Activated T-cell treated with anti-CD3 and anti-CD28 coated beads, Interleukin-2, amount 50 U/mL, for 48 hours (primary cell): ENCODE data around the gene SMIM1.
"Not testable (repeated sequence)": the region's sequence is repeated elsewhere in the genome, so short reads cannot be mapped to it uniquely, and the experiment has no call there.

Experiments used
- DNase-seq, 2 experiments: peaks; one replicate each; pipeline ENCODE4 v3.0.0-alpha.2; 2020

SMIM1 gene

DNA sequence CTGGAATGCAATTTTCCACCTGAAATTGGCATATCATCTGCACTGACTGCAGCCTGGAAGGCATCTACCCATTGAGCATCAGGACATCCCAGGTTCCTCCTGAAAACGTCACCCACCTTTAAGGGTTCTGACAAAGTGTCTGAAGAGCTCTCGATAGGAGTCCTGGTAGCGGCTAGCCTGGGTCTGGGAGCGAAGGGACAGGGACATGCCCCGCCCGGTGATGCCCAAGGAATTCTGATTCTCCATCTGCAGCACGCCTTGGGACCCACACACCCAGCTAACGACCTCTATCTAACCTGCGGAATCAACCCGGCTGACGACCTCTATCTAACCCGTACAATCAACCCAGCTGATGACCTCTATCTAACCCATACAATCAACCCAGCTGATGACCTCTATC, 33.6 kb upstream of the SMIM1 start:
- no peak for DNase-seq

DNA sequence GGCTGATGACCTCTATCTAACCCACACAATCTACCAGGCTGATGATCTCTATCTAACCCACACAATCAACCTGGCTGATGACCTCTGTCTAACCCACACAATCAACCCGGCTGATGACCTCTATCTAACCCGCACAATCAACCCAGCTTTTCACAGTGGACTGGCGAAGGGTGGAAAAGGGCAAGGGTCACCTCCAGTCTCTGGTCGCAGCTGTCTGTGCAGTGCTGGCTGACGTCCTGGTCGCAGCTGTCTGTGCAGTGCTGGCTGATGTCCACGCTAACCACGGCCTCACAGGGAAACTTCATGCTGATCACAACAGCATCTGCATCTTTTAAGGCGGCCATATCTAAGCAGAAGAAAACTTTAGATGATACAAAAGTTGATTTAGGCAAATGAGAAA, 32.5 kb upstream of the SMIM1 start:
- no peak for DNase-seq

DNA sequence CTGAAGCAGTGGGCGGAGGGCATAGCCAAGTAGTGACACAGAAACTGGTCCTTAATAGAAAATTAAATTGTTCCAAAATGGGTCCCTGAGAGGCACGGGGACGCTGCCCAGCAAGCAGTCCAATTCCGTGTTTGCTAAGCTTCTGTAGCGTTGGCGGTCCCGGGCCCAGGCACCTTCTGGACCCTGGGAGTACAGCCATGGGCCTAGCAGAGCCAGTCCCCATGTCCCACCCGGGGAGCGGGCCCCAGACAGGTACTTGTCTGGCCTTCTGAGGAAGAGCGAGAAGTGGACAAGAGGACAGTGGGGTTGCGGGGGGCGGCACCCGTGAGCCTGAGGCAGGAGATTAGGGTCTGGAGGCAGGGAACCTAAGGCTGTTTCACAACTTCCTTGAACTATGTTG, 31.8 kb upstream of the SMIM1 start:
- no peak for DNase-seq

- no peak for DNase-seq
These were observed 30.7 kb upstream of the SMIM1 start for GRCh38 chr1:3741566-3742438.

DNA sequence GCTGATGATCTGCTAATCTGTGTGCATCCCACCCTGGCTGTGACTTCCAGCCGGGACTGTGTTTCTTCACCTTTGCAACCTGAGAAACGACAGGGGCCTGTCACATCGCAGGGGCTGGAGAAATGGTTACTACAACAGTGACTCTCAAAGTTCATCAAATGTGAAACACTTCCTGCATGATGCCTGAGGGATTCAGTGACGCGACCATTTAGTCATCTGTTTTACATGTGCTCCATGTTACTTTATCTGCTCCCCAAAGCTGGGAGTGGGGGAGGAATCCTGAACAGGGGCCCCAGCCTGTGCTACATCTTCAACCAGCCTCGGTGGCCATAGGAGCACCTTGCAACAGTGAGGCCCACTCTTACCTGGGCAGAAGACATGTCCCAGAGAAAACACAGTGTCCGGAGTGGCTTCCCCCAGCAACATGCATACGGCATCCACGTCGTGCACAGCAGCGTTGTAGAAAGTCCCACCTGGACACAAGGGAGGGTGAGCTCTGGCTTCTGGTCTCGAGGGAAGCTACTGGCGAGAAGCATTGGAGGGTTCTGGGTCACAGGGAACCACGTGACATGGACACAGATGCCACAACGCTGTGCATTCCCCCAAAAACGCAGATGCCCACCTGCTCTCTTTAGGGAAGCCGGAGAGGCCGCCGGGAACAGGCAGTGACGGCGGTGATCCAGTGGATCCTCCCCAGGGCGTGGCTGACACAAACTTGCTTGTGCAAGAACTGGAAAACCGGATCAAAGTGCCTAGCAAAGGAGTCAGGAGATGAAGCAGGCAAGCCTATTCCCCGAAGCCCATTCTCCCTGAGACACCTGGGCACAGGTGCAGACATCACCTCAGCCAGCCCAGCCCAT, 29.9 kb upstream of the SMIM1 start:
- no peak for DNase-seq

GRCh38 chr1:3743421-3743820, 29.1 kb upstream of the SMIM1 start:
- DNase-seq, result no peak

GRCh38 chr1:3743826-3744225, 28.7 kb upstream of the SMIM1 start:
- no peak for DNase-seq

GRCh38 chr1:3744646-3745045, 27.9 kb upstream of the SMIM1 start:
- no peak for DNase-seq

DNA sequence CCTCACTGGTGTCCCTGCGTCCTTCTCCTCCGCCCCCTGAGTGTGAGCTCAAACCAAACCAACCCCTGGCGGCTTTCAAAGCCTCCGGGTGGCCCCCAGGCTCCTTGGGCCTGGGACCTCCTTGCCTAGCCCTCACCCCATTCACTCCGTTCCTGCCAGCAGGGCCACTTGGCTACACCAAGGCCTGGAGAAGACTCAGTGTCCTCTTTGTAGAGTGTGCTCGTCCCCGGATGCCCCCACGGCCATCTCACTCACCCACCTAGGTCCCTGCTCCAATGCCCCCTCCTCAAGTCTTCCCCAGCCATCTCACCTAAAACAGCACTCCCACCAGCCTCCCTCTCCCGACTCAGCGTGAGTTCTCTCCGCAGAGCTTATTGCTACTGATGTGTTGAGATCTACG, 27.5 kb upstream of the SMIM1 start:
- no peak for DNase-seq

- no peak for DNase-seq
These were observed 26.8 kb upstream of the SMIM1 start for GRCh38 chr1:3745590-3746381.

DNA sequence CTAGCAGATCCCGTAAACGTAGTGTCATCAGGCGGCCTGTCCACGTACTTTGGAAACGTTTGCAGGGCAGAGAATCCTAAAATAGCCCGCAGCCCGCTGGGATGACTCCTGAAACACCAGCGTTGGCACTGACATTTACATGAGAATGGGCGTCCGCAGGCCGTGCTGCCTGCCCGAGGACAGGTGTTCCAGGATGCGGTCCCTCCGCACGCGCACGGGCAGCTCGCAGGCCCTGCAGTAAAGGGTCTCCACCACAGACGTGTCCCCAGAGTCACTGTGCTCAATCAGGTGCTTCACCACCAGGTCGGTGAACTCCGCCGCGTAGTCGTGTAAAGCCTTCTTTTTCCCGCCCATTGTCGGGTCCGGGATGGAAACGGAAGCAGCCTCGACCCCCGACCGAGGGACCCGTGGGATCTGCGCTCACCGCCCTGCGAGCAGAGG, 26.1 kb upstream of the SMIM1 start:
- peak; percentile 31 to 33 for DNase-seq

- DNase-seq, result peak; percentile 94 to 95
These were observed 25.6 kb upstream of the SMIM1 start for GRCh38 chr1:3746830-3747521.

- no peak for DNase-seq
These were observed 25.1 kb upstream of the SMIM1 start for GRCh38 chr1:3747522-3747848.

DNA sequence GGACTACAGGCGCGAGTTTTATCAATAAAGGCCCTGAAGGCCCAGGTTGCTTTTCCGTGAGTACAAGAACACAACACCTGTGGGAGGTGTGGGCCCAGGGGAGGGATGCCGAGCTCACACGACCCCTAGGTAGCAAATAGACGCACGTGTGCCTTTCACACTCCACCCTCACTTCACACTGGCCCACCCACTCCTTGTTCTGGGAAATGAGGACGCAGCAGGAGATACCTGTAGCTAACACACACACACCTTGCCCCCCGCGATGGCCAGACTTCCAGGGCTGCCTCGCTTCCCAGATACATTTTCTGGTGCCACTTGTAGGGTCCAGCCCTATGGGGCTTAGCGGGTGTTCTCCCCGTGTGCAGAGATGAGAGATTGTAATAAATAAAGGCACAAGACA, 24.6 kb upstream of the SMIM1 start:
- DNase-seq, result no peak

DNA sequence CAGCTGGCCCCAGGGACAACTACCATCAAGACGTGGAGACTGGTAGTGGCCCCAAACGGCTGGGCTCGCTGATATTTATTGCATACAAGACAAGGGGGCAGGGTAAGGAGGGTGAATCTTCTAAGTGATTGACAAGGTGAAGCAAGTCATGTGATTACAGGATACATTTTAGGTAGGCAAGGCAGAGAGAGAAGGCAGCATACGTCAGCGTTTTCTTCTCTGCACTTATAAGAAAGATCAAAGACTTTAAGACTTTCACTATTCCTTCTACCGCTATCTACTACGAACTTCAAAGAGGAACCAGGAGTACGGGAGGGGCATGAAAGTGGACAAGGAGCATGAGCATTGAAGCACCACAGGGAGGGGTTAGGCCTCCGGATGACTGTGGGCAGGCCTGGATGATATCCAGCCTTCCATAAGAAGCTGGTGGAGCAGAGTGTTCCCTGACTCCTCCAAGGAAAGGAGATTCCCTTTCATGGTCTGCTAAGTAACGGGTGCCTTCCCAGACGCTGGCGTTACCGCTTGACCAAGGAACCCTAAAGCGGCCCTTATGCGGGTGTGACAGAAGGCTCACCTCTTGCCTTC, 24.1 kb upstream of the SMIM1 start:
- DNase-seq, result not testable (repeated sequence)

DNA sequence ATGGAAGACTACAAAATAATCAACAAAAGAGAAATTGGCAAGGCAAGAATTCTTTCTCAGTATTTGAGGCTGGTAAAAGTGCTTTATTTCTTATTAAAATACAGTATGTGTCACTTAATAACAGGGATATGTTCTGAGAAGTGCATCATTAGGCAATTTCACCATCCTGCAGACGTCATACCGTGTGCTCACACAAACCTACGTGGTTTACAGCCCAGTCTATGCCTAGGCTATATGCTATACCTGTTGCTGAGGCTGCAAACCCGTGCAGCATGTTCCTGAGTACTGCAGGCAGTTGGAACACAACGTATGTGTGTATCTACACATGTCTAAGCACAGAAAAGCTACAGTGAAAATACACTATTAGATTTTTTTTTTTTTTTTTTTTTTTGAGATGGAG, 23.0 kb upstream of the SMIM1 start:
- DNase-seq, result no peak

DNA sequence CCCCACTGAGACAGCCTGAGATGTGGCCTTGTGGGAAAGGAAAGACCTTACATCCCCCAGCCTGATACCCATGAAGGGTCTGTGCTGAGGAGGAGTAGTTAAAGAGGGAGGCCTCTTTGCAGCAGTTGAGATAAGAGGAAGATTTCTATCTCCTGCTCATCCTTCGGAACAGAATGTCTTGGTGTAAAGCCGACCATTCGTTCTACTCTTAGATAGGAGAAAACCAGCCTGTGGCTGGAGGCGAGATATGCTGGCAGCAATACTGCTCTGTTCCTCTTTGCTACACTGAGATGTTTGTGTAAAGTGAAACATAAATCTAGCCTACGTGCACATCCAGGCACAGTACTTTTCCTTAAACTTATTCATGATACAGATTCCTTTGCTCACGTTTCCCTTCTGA, 21.8 kb upstream of the SMIM1 start:
- DNase-seq, result no peak

- no peak for DNase-seq
These were observed 20.1 kb upstream of the SMIM1 start, which contains the start of gene CCDC27 for GRCh38 chr1:3752400-3752945. CCDC27 (plus strand) TSS chr1:3752450; CDS start chr1:3752482, 32 bp downstream.

DNA sequence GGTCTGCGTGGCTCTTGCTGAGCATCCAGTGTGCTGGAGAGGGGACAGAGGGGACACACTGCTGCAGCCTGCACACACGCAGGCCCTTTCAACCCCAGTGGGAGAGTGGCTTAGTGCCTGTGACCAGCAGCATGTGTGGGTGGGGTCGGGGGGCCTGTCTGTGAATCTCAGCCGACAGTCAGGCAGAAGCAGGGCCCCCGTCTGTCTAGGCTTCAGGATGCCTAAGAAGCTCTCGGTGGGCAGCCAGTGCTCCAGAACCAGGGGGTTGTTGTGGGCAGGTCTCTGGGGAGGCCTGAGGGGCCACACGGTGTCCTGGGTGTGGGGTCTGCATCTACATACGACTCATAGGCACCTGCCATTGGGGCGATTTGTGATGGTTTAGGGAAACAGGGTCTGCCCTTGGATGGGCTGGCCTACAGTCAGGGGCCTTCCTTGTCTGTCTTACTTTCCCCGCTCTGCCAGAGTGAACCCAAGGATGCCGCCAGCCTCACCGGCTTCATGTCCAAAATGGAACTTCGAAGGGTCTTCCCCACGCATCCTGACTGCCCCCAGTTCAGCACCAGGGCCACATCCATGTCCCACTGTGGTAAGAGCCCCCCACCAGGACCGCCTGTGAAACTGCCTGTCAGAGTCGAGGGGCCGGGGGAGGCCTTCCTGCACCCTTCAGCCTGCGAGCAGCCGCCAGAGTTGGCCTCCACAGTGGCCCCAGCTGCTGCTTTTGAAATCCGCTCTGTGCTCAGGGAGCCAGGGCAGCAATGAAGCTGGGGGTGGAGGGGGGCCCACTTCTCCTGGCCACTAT, 18.7 kb upstream of the SMIM1 start:
- no peak for DNase-seq

DNA sequence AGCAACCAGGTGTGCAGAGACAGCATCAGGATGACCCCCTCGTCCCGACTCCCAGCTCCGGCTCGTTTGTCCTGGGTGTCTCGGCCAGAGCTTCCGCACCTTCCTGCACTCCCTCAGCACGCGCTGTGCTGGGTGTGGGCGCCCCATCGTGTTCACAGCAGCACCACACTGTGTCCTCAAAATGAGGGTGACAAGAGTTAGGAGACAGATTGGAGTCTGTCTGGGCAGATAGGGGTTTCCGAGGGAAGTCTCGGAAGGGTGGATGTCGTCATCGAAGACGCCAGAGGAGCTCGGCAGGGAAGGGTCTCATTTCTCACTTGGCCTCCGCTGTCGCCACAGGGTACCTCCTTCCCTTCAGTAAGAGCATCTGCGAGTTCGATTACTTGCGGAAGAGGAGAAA, 16.2 kb upstream of the SMIM1 start:
- DNase-seq, result no peak

DNA sequence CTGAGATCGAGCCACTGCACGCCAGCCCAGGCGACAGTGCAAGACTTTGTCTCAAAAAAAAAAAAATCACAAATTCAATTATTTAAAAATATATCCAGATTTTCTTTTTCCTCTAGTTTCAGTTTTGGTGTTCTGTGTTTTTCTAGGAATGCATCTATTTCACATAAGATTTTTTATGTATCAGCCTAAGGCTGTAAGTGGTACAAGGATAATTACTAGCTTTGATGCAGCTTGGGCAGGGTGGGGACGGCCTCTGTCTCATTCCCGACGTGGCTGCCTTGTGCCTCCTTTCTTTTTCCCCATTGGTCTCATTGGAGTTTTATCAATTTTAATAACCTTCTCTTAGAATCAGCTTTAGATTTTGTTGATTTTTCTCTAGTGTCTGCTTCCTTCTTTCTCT, 13.4 kb upstream of the SMIM1 start:
- DNase-seq, result no peak
